ENCODE measurements around the gene AK8. TPM values are rescaled to one million over a fixed set of nuclear protein-coding genes. Genes with fewer than 3 reads are reported as not detected.

The AK8 gene
- total RNA-seq, 1 donor from 2014 or later, result 0.46 TPM

DNA sequence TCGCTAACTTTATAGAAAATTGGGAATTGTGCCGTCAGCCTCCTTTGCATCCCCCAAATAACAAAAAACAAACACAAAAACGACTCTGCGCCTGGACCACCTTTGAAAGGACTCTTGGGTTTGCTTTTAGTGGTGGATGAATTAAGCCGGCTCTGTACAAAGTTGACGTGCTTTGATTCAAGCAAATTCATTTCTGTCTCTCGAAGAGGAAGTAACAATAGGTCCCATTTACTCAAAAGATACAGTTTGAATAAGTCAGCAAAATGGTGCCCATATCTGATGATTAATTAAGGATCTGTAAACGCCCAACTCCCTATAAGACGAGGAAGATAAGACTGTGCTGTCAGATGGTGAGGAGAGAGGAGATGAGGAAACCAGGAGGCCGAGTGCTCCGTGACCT, 67.8 kb downstream of the AK8 start:
- no peak overlapping the region for H3K4me3 ChIP-seq (ENCODE audit: low read depth, low read length)
- DNase-seq (ENCODE audit: low read depth), result no peak
- TF ChIP-seq, protein P1, sequence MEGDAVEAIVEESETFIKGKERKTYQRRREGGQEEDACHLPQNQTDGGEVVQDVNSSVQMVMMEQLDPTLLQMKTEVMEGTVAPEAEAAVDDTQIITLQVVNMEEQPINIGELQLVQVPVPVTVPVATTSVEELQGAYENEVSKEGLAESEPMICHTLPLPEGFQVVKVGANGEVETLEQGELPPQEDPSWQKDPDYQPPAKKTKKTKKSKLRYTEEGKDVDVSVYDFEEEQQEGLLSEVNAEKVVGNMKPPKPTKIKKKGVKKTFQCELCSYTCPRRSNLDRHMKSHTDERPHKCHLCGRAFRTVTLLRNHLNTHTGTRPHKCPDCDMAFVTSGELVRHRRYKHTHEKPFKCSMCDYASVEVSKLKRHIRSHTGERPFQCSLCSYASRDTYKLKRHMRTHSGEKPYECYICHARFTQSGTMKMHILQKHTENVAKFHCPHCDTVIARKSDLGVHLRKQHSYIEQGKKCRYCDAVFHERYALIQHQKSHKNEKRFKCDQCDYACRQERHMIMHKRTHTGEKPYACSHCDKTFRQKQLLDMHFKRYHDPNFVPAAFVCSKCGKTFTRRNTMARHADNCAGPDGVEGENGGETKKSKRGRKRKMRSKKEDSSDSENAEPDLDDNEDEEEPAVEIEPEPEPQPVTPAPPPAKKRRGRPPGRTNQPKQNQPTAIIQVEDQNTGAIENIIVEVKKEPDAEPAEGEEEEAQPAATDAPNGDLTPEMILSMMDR (conservative IDR thresholded peaks at IDR 0.05; ENCODE audit: low read depth, low read length), result no peak

DNA sequence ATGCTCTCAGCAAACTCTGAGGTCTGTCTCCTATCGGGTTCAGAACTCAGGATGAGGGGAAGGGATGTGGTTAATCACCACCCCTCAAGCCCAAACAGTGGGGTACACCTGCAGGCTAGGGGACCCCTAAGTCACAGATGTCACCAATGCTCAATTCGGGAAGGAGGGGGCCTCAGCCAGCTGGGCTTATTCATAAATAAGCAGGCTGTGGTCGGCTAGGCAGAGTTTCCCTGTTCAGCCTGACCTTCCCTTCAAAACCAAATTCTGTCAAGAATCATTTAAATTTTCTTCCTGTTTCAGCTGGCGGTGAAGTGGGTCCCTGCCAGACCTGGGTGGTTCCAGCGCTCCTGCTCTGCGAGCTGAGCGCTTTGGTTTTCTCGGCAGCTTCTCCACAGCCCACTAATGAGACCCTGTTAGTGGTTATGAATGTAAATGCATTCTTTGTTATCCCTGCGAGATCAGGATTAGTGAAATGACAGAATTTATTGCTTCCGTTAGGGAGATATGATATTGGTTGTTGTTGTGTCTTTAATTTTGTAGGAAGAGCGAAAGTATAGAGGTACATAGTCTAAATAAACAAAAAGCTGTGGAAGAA, 68.3 kb downstream of the AK8 start:
- H3K4me3 ChIP-seq (ENCODE audit: low read depth, low read length), result no peak overlapping the region
- DNase-seq (ENCODE audit: low read depth), result no peak
- TF ChIP-seq, protein P1 (conservative IDR thresholded peaks at IDR 0.05; ENCODE audit: low read depth, low read length), result no peak

DNA sequence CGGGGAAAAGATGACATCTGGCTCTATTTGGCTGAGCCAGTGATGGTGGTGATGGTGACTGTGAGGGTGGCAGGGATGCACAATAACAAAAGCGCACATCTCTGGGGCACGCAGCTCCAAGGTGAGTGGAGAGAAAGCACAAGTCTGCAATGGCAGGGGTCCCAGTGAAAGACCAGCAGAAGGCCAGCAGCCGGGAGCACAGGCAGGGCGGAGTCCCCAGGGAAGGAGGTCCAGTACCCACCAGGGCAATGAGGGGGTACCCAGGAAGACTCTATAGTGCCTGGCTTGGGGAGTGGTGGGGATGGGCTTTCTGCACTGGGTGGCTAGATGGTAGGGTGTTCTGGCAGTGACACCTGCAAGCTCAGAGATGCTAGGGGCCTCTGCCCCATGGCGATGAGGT, 69.4 kb downstream of the AK8 start:
- H3K4me3 ChIP-seq (ENCODE audit: low read depth, low read length), result no peak overlapping the region
- TF ChIP-seq, protein P1 (conservative IDR thresholded peaks at IDR 0.05; ENCODE audit: low read depth, low read length), result no peak
- DNase-seq (ENCODE audit: low read depth), result no peak

DNA sequence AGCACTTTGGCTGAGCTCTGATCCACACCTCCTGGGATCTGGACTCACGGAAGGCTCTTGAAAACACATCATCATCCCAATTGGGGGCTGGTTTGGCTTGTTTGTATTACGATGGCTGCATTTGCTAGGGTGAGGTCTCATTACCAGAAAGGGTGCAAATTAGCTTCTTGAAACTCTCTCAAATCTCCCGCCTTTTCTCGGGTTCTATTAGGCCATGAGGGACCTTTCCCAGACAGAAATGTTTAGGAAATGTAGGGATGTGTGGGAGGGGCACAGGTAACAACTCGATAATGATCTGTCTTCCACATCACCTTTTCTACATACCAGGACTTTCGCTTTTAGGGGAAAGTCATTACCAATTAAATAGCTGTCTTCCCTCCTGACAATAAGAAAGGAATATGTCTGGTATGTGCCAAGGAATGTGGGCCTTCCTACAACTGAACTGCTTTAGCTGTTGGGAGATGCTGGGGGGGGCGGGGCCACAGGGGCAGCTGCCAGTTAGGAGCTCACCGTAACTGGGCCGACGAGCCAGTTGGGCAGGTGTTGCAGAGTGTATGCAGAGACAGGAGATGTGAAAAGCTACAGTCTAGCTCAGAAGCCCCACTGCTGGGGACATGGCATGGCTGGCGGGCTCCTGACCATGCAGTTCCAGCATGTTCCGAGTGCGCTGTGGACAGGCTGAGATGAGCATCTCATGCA, 71.2 kb downstream of the AK8 start:
- DNase-seq (ENCODE audit: low read depth), result no peak
- TF ChIP-seq, protein P1 (conservative IDR thresholded peaks at IDR 0.05; ENCODE audit: low read depth, low read length), result no peak
- H3K4me3 ChIP-seq (ENCODE audit: low read depth, low read length), result no peak overlapping the region

DNA sequence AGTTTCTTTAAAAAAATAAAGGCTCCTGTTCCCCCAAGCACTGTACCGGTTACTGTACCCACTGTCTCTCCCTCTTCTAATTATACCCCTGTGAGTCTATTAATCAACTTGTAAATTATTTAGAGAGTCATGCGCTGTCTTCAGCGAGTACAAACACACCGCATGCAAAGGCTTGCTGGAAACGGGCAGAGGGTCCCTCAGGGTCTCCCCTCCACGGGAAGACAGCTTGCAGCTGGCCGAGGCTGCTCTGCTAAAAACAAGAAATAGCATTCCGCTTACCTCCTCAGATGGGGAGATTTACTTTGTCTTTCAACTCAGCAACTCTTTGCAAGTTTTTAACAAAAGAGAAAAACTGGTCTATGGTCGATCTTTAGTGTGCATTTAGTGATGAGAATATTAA, 71.8 kb downstream of the AK8 start:
- TF ChIP-seq, protein P1 (conservative IDR thresholded peaks at IDR 0.05; ENCODE audit: low read depth, low read length), result no peak

DNA sequence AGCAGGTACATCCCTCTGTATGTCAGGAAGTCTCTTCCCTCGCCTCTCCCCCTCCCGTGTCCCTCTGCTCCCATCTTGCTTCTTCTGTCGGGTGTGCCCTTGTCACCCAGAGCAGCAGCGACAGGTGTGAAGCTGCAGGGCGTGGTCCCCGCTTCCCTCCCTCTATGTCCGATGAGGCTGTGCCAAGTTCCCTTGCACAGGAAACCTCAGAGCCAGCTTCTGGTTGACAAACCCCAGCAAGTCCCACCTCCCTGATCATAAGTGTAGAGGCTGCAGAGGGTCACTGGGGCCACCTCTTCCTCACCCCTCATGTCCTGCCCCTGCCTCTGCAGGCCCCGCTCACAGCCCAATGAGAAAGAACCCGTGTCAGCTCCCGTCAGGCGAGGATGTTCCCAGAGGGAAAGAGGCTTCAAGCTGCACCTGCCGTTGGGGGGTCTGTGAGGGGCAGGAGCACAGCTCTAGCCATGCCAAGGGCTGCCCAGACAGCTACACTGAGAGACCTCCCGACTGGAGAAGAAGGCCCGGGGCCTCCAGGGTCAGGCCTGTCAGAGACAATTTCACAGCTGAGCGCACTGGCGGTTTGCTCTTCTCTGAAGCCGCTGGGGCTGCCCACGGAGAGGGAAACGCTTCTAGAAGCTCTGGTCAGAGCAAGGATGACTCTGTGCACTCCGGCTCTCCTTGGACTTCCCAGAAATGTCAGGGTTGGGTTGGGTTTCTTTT, 73.3 kb downstream of the AK8 start:
- DNase-seq (ENCODE audit: low read depth), result no peak
- TF ChIP-seq, protein P1 (conservative IDR thresholded peaks at IDR 0.05; ENCODE audit: low read depth, low read length), result no peak

More for the DNA sequence above, 71.8 kb downstream of the AK8 start:
- H3K4me3 ChIP-seq (ENCODE audit: low read depth, low read length), result no peak overlapping the region
- DNase-seq (ENCODE audit: low read depth), result no peak

More for the DNA sequence above, 73.3 kb downstream of the AK8 start:
- H3K4me3 ChIP-seq (ENCODE audit: low read depth, low read length), result no peak overlapping the region
